HepG2 (cell line): ENCODE results near the gene POU3F4. TPM values are rescaled to one million over a fixed set of nuclear protein-coding genes. Genes with fewer than 3 reads are reported as not detected.

ENCODE experiments used
- ATAC-seq: fragments of 200-7000 bp; cut with Tn5 transposase; 3 replicates; pipeline ENCODE4 v1.9.1; 2020; ENCODE audit warnings: mild to moderate bottlenecking, moderate library complexity
- BruUV-seq: library from RNA; stranded (reverse); fragments of 400-500 nt; replicated peaks from 2 replicates; lab custom pipeline; 2021; lab: Mats Ljungman, UMichigan
- CTCF ChIA-PET: fragments of 300-600 bp; formaldehyde crosslinking; extraction: SDS; loops from one replicate; lab custom pipeline; 2021; ENCODE audit warnings: low total read pairs, inconsistent platforms, low intra/inter-chr PET ratio; lab: Yijun Ruan, JAX
- POLR2A ChIA-PET: fragments of 350-600 bp; sonication (Branson Sonifier 250); formaldehyde crosslinking; loops from one replicate; lab custom pipeline; 2020; ENCODE audit warnings: antibody characterized with exemption, inconsistent platforms; lab: Yijun Ruan, JAX
- DNase-seq: peaks from one replicate; pipeline ENCODE4 v3.0.0-alpha.2; 2015; ENCODE audit warnings: low spot score
- FAIRE-seq: peaks from 3 replicates; lab custom pipeline; 2011; peaks lifted over from hg19 to GRCh38; lab: Jason Lieb, UNC
- H2AFZ ChIP-seq: one replicate; pipeline ENCODE4 v1.6.1; 2011; ENCODE audit warnings: low read length, inconsistent platforms
- H3K27ac ChIP-seq: fragments of 300-600 bp; 3 replicates; pipeline ENCODE4 v1.8.0; 2011; ENCODE audit warnings: mixed run types, mild to moderate bottlenecking, mixed read lengths, low read length, inconsistent platforms; ENCODE audit not compliant: insufficient read depth; ENCODE audit errors: extremely low read length
- H3K27me3 ChIP-seq, 2 experiments: fragments of 200-600 bp in 1 of 2; 2 replicates in 1 of 2; 3 replicates in 1 of 2; pipeline versions ENCODE4 v1.6.0 to v1.8.0; 2011; ENCODE audit warnings: low read length in 2 of 2, mild to moderate bottlenecking in 2 of 2, moderate library complexity in 2 of 2, inconsistent platforms in 1 of 2; ENCODE audit not compliant: insufficient read depth in 2 of 2, control insufficient read depth in 1 of 2
- H3K36me3 ChIP-seq, 2 experiments: fragments of 200-600 bp in 1 of 2; replicated peaks in 1 of 2; 2 replicates in 1 of 2; 3 replicates in 1 of 2; pipeline versions ENCODE4 v1.5.1 to v1.8.0; 2011; ENCODE audit warnings: low read length in 2 of 2, inconsistent platforms in 1 of 2; ENCODE audit not compliant: insufficient read depth in 2 of 2, control insufficient read depth in 1 of 2
- H3K4me1 ChIP-seq: 2 replicates; pipeline ENCODE4 v1.5.1; 2012; ENCODE audit warnings: low read length, inconsistent platforms; ENCODE audit not compliant: insufficient read depth
- H3K4me2 ChIP-seq: 2 replicates; pipeline ENCODE4 v1.6.0; 2011; ENCODE audit warnings: low read depth, low read length, inconsistent platforms
- H3K4me3 ChIP-seq, 3 experiments: fragments of 200-600 bp in 1 of 3; sonication (generic), shearing (Covaris generic) in 1 of 3; replicated peaks in 1 of 3; 2 replicates each; pipeline ENCODE4 v1.5.1; 2011 to 2016; ENCODE audit warnings: low read length in 3 of 3, inconsistent platforms in 2 of 3, low read depth in 2 of 3, mild to moderate bottlenecking in 2 of 3, control low read depth in 1 of 3, mixed read lengths in 1 of 3; ENCODE audit not compliant: insufficient read depth in 1 of 3
- H3K79me2 ChIP-seq: one replicate; pipeline ENCODE4 v1.6.1; 2011; ENCODE audit warnings: low read length, inconsistent platforms; ENCODE audit not compliant: insufficient read depth
- H3K9ac ChIP-seq: 2 replicates; pipeline ENCODE4 v1.6.0; 2011; ENCODE audit warnings: mild to moderate bottlenecking, low read depth, low read length, inconsistent platforms; ENCODE audit not compliant: insufficient read depth
- H3K9me3 ChIP-seq: 2 replicates; pipeline ENCODE4 v1.5.1; 2012; ENCODE audit warnings: mild to moderate bottlenecking, low read length
- H4K20me1 ChIP-seq: 2 replicates; pipeline ENCODE4 v1.6.0; 2011; ENCODE audit warnings: inconsistent platforms, mild to moderate bottlenecking, low read length, moderate library complexity; ENCODE audit not compliant: insufficient read depth
- ARID2 ChIP-seq: sonication (generic); formaldehyde crosslinking; IDR thresholded peaks from 2 replicates; pipeline ENCODE4 v1.8.1; 2022; ENCODE audit warnings: mild to moderate bottlenecking, missing genetic modification reagents, borderline replicate concordance
- ATF4 ChIP-seq, 2 experiments: fragments of 450-650 bp in 1 of 2; sonication (generic) in 1 of 2; formaldehyde crosslinking; IDR thresholded peaks; 2 replicates each; pipeline versions ENCODE4 v1.5.0 to v1.8.0; 2020 to 2022; ENCODE audit warnings: mild to moderate bottlenecking in 1 of 2, missing genetic modification reagents in 1 of 2
- EEA1 ChIP-seq: sonication (generic); formaldehyde crosslinking; IDR thresholded peaks from 2 replicates; pipeline ENCODE4 v1.5.1; 2020; ENCODE audit warnings: mild to moderate bottlenecking, missing genetic modification reagents, borderline replicate concordance
- ELK4 ChIP-seq: sonication (generic); formaldehyde crosslinking; IDR thresholded peaks from 2 replicates; pipeline ENCODE4 v1.9.0; 2021; ENCODE audit warnings: missing genetic modification reagents, borderline replicate concordance
- FOSL2 ChIP-seq: sonication (generic); formaldehyde crosslinking; IDR thresholded peaks from 2 replicates; pipeline ENCODE4 v1.4.0; 2020; ENCODE audit warnings: missing genetic modification reagents
- GTF3A ChIP-seq: sonication (generic); formaldehyde crosslinking; conservative IDR thresholded peaks from 2 replicates; pipeline ENCODE4 v1.4.0; 2020; ENCODE audit warnings: mild to moderate bottlenecking, missing genetic modification reagents
- ISX ChIP-seq: sonication (generic); formaldehyde crosslinking; conservative IDR thresholded peaks from 2 replicates; pipeline ENCODE4 v1.5.0; 2020; ENCODE audit warnings: missing genetic modification reagents
- MBNL3 ChIP-seq: fragments of 250-450 bp; sonication (Bioruptor Pico); conservative IDR thresholded peaks from 2 replicates; pipeline ENCODE4 v1.8.0; 2022; ENCODE audit warnings: mild to moderate bottlenecking, inconsistent platforms
- MED8 ChIP-seq: sonication (generic); formaldehyde crosslinking; IDR thresholded peaks from 2 replicates; pipeline ENCODE4 v1.8.1; 2023; ENCODE audit warnings: mild to moderate bottlenecking, missing genetic modification reagents; ENCODE audit not compliant: insufficient replicate concordance
- MTF1 ChIP-seq: sonication (generic); formaldehyde crosslinking; IDR thresholded peaks from 2 replicates; pipeline ENCODE4 v1.5.0; 2020; ENCODE audit warnings: missing genetic modification reagents
- MTF2 ChIP-seq: sonication (generic); formaldehyde crosslinking; IDR thresholded peaks from 2 replicates; pipeline ENCODE4 v1.5.0; 2020; ENCODE audit warnings: missing genetic modification reagents, borderline replicate concordance
- MYNN ChIP-seq: sonication (generic); formaldehyde crosslinking; IDR thresholded peaks from 2 replicates; pipeline ENCODE4 v1.4.0; 2020; ENCODE audit warnings: mild to moderate bottlenecking, low read depth, missing genetic modification reagents
- RNF2 ChIP-seq: fragments of 450-650 bp; conservative IDR thresholded peaks from 2 replicates; pipeline ENCODE4 v1.6.1; 2016; ENCODE audit warnings: low read depth
- SOX13 ChIP-seq, 3 experiments: fragments of 450-650 bp in 1 of 3; sonication (generic) in 1 of 3; formaldehyde crosslinking in 1 of 3; IDR thresholded peaks in 2 of 3; conservative IDR thresholded peaks in 1 of 3; 2 replicates each; pipeline versions ENCODE4 v1.5.0 to v1.6.1; 2016 to 2020; ENCODE audit warnings: antibody characterized with exemption in 1 of 3, mild to moderate bottlenecking in 1 of 3, missing compliant biosample characterization in 1 of 3, missing genetic modification reagents in 1 of 3, moderate library complexity in 1 of 3
- SPEN ChIP-seq: sonication (generic); formaldehyde crosslinking; IDR thresholded peaks from 2 replicates; pipeline ENCODE4 v1.5.1; 2020; ENCODE audit warnings: low read depth, mild to moderate bottlenecking, missing genetic modification reagents
- TEF ChIP-seq: sonication (generic); formaldehyde crosslinking; IDR thresholded peaks from 2 replicates; pipeline ENCODE4 v1.5.0; 2020; ENCODE audit warnings: missing genetic modification reagents
- ZBTB4 ChIP-seq: sonication (generic); formaldehyde crosslinking; IDR thresholded peaks from 2 replicates; pipeline ENCODE4 v1.4.0; 2020; ENCODE audit warnings: missing genetic modification reagents, mild to moderate bottlenecking, borderline replicate concordance
- ZNF550 ChIP-seq: sonication (generic); formaldehyde crosslinking; IDR thresholded peaks from 2 replicates; pipeline ENCODE4 v1.4.0; 2020; ENCODE audit warnings: mild to moderate bottlenecking, missing genetic modification reagents, borderline replicate concordance
- ZNF619 ChIP-seq: sonication (generic); formaldehyde crosslinking; IDR thresholded peaks from 2 replicates; pipeline ENCODE4 v1.4.0; 2020; ENCODE audit warnings: mild to moderate bottlenecking, missing genetic modification reagents
- ZNF792 ChIP-seq: IDR thresholded peaks from 2 replicates; pipeline ENCODE4 v1.6.1; 2016
- WGBS: methylation state at CpG from one replicate; pipeline ENCODE4 v1.1.6; 2017; ENCODE audit warnings: low lambda C conversion rate; 5-methylcytosine and 5-hydroxymethylcytosine counted together
- in situ Hi-C: cut with HindIII; loops from 2 replicates; pipeline ENCODE4 v1.10.0; 2017; ENCODE audit warnings: low pct_unique_long_range_greater_than_20kb; ENCODE audit not compliant: extremely low pct_ligation_motif_present
- intact Hi-C: fragments of 100-400 bp; cut with micrococcal nuclease; formaldehyde crosslinking; loops from one replicate; pipeline ENCODE4 v1.10.0; 2022; ENCODE audit not compliant: unreplicated experiment
- polyA plus RNA-seq, 8 experiments: library from polyadenylated mRNA; depleted of rRNA in 3 of 8; stranded (reverse) in 7 of 8; unstranded in 1 of 8; fragments of >200 nt; fragmentation: Illumina TruSeq in 4 of 8; extraction: Trizol in 4 of 8; gene quantifications; 2 replicates each; pipeline versions ENCODE4 v1.2.1 to v1.2.3, GENCODE V29; 2011 to 2016; ENCODE audit warnings: low read depth in 4 of 8, missing spikeins in 1 of 8, mixed read lengths in 1 of 8; ENCODE audit not compliant: insufficient read depth in 1 of 8
- total RNA-seq, 5 experiments: library from RNA; depleted of rRNA; stranded (reverse); fragments of >200 nt; fragmentation: Illumina TruSeq; extraction: Trizol; gene quantifications; 2 replicates each; pipeline ENCODE4 v1.2.3, GENCODE V29; 2016; ENCODE audit warnings: low read depth in 1 of 5

POU3F4 gene
- total and polyA plus RNA-seq, 2 of the 13 experiments (the other 11 are each of a cell fraction or from before 2014, with no cell fraction given): not detected

GRCh38 chrX:83509254-83509801 is 1.2 kb downstream of the POU3F4 start:
- in situ Hi-C loops: no loop called here
- no peaks in the 10 kb centered on the region for H3K27me3 ChIP-seq
- no peak overlapping the region for H2AFZ ChIP-seq
- no peak for TF ChIP-seq ZNF619 (CRISPR knock-in tag)
- TF ChIP-seq MYNN (CRISPR knock-in tag): no peak
- TF ChIP-seq EEA1: no peak
- no peak for TF ChIP-seq ATF4 (CRISPR knock-in tag; IDR thresholded peaks at IDR 0.05)
- no peak for TF ChIP-seq ZNF550 (CRISPR knock-in tag)
- TF ChIP-seq ARID2: no peak
- no peak for TF ChIP-seq MTF2 (CRISPR knock-in tag)
- TF ChIP-seq SPEN (CRISPR knock-in tag): no peak
- TF ChIP-seq MBNL3 (CRISPR knock-in tag): no peak
- TF ChIP-seq ZNF792: no peak
- TF ChIP-seq SOX13 (IDR thresholded peaks at IDR 0.05): no peak
- TF ChIP-seq SOX13 (CRISPR knock-in tag; conservative IDR thresholded peaks at IDR 0.05 in 1 of 2, IDR thresholded peaks at IDR 0.05 in 1 of 2): no peak
- TF ChIP-seq RNF2: no peak
- no peak for TF ChIP-seq MED8 (CRISPR knock-in tag)
- no peak for TF ChIP-seq MTF1 (CRISPR knock-in tag)
- TF ChIP-seq ELK4: no peak
- TF ChIP-seq TEF (CRISPR knock-in tag): no peak
- no peak for TF ChIP-seq ISX (CRISPR knock-in tag)
- TF ChIP-seq GTF3A: no peak
- no peak for TF ChIP-seq FOSL2
- no peak for TF ChIP-seq ZBTB4 (CRISPR knock-in tag)
- 68% methylated on average over 12 of the region's 16 CpGs for WGBS
- ChIA-PET CTCF (no interaction called here), POLR2A (no interaction called here)
- no peaks in the 10 kb centered on the region for H3K4me1 ChIP-seq
- no TSS peak for BruUV-seq
- no peaks in the 10 kb centered on the region for H4K20me1 ChIP-seq
- H3K4me3 ChIP-seq: no peak overlapping the region
- DNase-seq (no peak), ATAC-seq (no peak), FAIRE-seq (no peak)
- intact Hi-C loops: no loop called here
- H3K36me3 ChIP-seq: no peaks in the 10 kb centered on the region
- H3K9me3 ChIP-seq: no peaks in the 10 kb centered on the region
- no peak overlapping the region for H3K9ac ChIP-seq
- no peak overlapping the region for H3K4me2 ChIP-seq
- no peak overlapping the region for H3K27ac ChIP-seq
- no peaks in the 10 kb centered on the region for H3K79me2 ChIP-seq
